Thymus (tissue), 11 donors: ENCODE results near the gene PRAC1. TPM values are rescaled to one million over a fixed set of nuclear protein-coding genes. Genes with fewer than 3 reads are reported as not detected.

Experiments
- DNase-seq, 9 donors: peaks; one replicate each; pipeline ENCODE4 v3.0.0-alpha.2; 2013; ENCODE audit warnings: low spot score in 9 of 9, low read depth in 6 of 9, missing footprints in 1 of 9
- H3K27ac ChIP-seq, 2 donors: one replicate each; pipeline ENCODE4 v1.5.1; 2013; ENCODE audit warnings: control low read depth in 1 of 2, low read depth in 1 of 2, low read length in 1 of 2, mild to moderate bottlenecking in 1 of 2, moderate library complexity in 1 of 2
- H3K27me3 ChIP-seq, 2 donors: one replicate each; pipeline ENCODE4 v1.5.1; 2013; ENCODE audit warnings: low read length in 1 of 2; ENCODE audit not compliant: control insufficient read depth in 2 of 2, insufficient read depth in 1 of 2
- H3K36me3 ChIP-seq, 2 donors: one replicate each; pipeline ENCODE4 v1.5.1; 2013; ENCODE audit warnings: low read length in 1 of 2, mild to moderate bottlenecking in 1 of 2, moderate library complexity in 1 of 2; ENCODE audit not compliant: control insufficient read depth in 2 of 2, insufficient read depth in 2 of 2
- H3K4me1 ChIP-seq, 2 donors: one replicate each; pipeline ENCODE4 v1.5.1; 2013; ENCODE audit warnings: low read length in 2 of 2; ENCODE audit not compliant: control insufficient read depth in 2 of 2, insufficient read depth in 2 of 2
- H3K4me3 ChIP-seq, 2 donors: one replicate each; pipeline ENCODE4 v1.5.1; 2013; ENCODE audit warnings: low read length in 2 of 2, control low read depth in 1 of 2, mild to moderate bottlenecking in 1 of 2
- H3K9me3 ChIP-seq, 2 donors: one replicate each; pipeline ENCODE4 v1.5.1; 2013; ENCODE audit warnings: low read length in 1 of 2, mild to moderate bottlenecking in 1 of 2; ENCODE audit not compliant: control insufficient read depth in 2 of 2, insufficient read depth in 1 of 2
- WGBS: extraction: QIAGEN DNeasy Blood & Tissue Kit; methylation state at CpG from one replicate; pipeline ENCODE4 v1.1.7; 2013; 5-methylcytosine and 5-hydroxymethylcytosine counted together
- polyA plus RNA-seq: library from polyadenylated mRNA; stranded (reverse); fragments of 200-250 nt; gene quantifications from one replicate; pipeline ENCODE4 v1.2.3, GENCODE V29; 2013
- total RNA-seq: library from RNA; stranded (reverse); fragments of 120-200 nt; gene quantifications from one replicate; pipeline ENCODE4 v1.2.4, GENCODE V29; 2013
- donor health status: healthy.

PRAC1 gene
- total and polyA plus RNA-seq, 2 donors, result 0.91 TPM; not detected in 1

DNA sequence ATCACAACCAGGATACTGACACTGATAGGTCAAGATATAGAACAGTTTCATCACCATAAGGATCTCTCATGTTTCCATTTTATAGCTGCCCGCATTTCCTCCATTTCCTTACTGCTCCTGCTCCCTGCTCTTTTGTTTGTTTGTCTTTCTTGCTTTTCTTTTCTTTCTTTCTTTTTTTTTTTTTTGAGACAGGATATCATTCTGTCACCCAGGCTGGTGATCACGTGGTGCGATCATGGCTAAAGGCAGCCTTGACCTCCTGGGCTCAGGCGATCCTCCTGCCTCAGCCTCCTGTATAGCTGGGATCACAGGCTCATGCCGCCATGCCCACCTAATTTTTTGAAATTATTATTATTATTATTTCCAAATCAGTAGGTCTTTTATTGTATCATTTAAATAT is 31.7 kb downstream of the PRAC1 start:
- 88% methylated on average over 5 of the region's 5 CpGs for WGBS
- peaks cover 4 to 30% of the 10 kb centered on the region in 2 donors for H3K27me3 ChIP-seq

DNA sequence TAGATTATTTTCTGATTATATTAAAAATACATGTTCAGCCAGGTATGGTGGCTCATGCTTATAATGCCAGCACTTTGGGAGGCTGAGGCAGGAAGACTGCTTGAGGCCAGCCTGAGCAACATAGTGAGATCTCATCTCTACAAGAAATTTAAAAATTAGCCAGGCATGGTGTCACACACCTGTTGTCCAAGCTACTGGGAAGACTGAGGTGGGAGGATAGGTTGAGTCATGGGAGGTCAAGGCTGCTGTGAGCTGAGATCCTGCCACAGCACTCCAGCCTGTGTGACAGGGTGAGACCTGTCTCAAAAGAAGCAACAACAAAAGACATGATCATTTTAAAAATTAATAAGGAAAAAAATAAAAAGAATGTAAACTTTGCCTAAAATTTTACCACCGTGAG is 40.7 kb downstream of the PRAC1 start:
- peaks cover 0 to 5% of the 10 kb centered on the region in 2 donors for H3K9me3 ChIP-seq
- H3K36me3 ChIP-seq, result no peaks in the 10 kb centered on the region
- no peak overlapping the region for H3K27ac ChIP-seq
- no peak for DNase-seq
- H3K4me1 ChIP-seq, result no peaks in the 10 kb centered on the region
- no peak overlapping the region for H3K4me3 ChIP-seq
- WGBS, result 99% methylated on average over 1 of the region's 1 CpG
- peaks cover 6 to 69% of the 10 kb centered on the region in 2 donors for H3K27me3 ChIP-seq

More for the DNA sequence above, 31.7 kb downstream of the PRAC1 start:
- DNase-seq, result no peak
- Histone ChIP-seq H3K4me3 (no peak overlapping the region), H3K27ac (no peak overlapping the region), H3K4me1 (no peaks in the 10 kb centered on the region), H3K9me3 (no peaks in the 10 kb centered on the region), H3K36me3 (no peaks in the 10 kb centered on the region)

DNA sequence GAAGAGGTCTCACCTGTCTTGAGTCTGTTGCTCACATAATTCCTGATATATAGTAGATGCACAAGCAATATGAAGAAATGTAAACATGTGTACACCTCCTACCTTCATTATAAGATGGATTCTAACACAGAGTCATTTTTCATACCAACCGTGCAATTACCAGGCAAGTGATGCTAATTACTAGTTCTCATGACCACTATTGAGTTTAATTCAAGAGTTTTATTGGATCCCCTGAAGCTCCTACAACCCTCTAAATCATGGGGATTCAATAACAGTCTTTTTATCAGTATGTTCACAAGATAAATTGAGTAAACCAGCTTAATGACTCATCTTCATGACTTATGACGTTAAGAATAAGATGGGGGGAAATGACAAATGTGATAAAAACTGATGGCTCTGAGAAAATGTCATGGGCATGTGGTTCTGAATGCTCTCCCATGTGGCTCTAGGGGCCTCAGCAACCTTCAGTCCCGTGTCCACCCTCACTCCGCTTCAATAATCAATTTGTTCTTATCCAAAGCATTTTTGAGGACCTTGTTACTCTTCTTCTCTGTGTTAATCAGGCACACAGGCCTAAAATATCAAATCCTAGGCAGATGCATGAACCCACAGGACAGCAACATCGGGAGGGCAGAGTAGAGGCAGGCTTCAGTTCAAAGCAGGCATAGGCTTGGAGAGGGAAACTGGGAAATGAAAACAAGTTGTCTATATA is 42.8 kb downstream of the PRAC1 start:
- no peak overlapping the region for H3K27ac ChIP-seq
- no peak for DNase-seq
- H3K4me3 ChIP-seq, result no peak overlapping the region
- WGBS, result 92% methylated on average over 5 of the region's 5 CpGs
- H3K36me3 ChIP-seq, result no peaks in the 10 kb centered on the region
- H3K27me3 ChIP-seq, result peaks cover 6 to 73% of the 10 kb centered on the region in 2 donors
- H3K9me3 ChIP-seq, result peaks cover 0 to 5% of the 10 kb centered on the region in 2 donors
- no peaks in the 10 kb centered on the region for H3K4me1 ChIP-seq

GRCh38 chr17:48678141-48678971 is 44.0 kb downstream of the PRAC1 start:
- H3K27me3 ChIP-seq, result peaks cover 6 to 72% of the 10 kb centered on the region in 2 donors
- peaks cover 0 to 5% of the 10 kb centered on the region in 2 donors for H3K9me3 ChIP-seq
- H3K36me3 ChIP-seq, result no peaks in the 10 kb centered on the region
- no peaks in the 10 kb centered on the region for H3K4me1 ChIP-seq
- peak in 7 of 9 donors; percentile 16 to 62 (median 38) for DNase-seq
- H3K27ac ChIP-seq, result no peak overlapping the region
- no peak overlapping the region for H3K4me3 ChIP-seq
- WGBS, result 10% methylated on average over 41 of the region's 41 CpGs

GRCh38 chr17:48676963-48677558 is 45.3 kb downstream of the PRAC1 start:
- Histone ChIP-seq H3K27ac (no peak overlapping the region), H3K27me3 (peaks cover 6 to 71% of the 10 kb centered on the region in 2 donors), H3K4me3 (no peak overlapping the region), H3K36me3 (no peaks in the 10 kb centered on the region), H3K4me1 (no peaks in the 10 kb centered on the region), H3K9me3 (peaks cover 0 to 5% of the 10 kb centered on the region in 2 donors)
- 89% methylated on average over 6 of the region's 6 CpGs for WGBS
- DNase-seq, result no peak

DNA sequence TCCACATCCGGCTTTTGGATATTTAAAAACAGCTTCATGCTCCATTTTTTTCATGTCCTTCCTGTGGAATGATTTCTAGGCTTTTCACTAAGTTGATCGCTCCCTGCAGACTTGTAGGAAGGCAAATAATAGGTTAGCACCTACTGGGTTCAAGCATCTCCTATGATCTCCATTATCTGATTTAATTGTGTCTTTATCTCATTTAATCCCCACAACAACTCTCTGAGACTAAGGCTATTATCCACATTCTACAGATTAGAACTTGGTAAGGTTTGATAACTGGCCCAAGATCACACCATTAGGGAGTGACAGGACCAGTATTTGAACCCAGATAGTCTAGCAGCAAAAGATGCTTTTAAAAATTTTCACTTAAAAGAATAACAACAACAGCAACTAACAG is 50.0 kb downstream of the PRAC1 start:
- Histone ChIP-seq H3K36me3 (no peaks in the 10 kb centered on the region), H3K27ac (no peak overlapping the region), H3K9me3 (no peaks in the 10 kb centered on the region), H3K27me3 (peaks cover 0 to 60% of the 10 kb centered on the region in 2 donors), H3K4me1 (peaks cover 0 to 4% of the 10 kb centered on the region in 2 donors), H3K4me3 (no peak overlapping the region)
- WGBS, result 95% methylated on average over 2 of the region's 2 CpGs
- no peak for DNase-seq

Other genes with a start within 250 kb of the PRAC1 start
- not detected for gene HOXB1, start 191.5 kb downstream of the PRAC1 start, total RNA-seq
- 0.11 TPM for gene HOXB1, start 191.5 kb downstream of the PRAC1 start, polyA plus RNA-seq
- 3.0 TPM for gene HOXB2, start 177.4 kb downstream of the PRAC1 start, total RNA-seq
- 11.1 TPM for gene HOXB2, start 177.4 kb downstream of the PRAC1 start, polyA plus RNA-seq
- 0.90 TPM for gene HOXB4, start 144.2 kb downstream of the PRAC1 start, total RNA-seq
- gene HOXB4, start 144.2 kb downstream of the PRAC1 start, polyA plus RNA-seq, result 1.5 TPM
- gene HOXB3, start 132.3 kb downstream of the PRAC1 start, total RNA-seq, result 1.5 TPM
- 3.3 TPM for gene HOXB3, start 132.3 kb downstream of the PRAC1 start, polyA plus RNA-seq
- not detected for gene HOXB5, start 128.7 kb downstream of the PRAC1 start, total RNA-seq
- 0.16 TPM for gene HOXB5, start 128.7 kb downstream of the PRAC1 start, polyA plus RNA-seq
- gene HOXB6, start 117.5 kb downstream of the PRAC1 start, total RNA-seq, result 0.19 TPM
- 1.0 TPM for gene HOXB6, start 117.5 kb downstream of the PRAC1 start, polyA plus RNA-seq
- gene HOXB7, start 111.5 kb downstream of the PRAC1 start, total RNA-seq, result 0.09 TPM
- 1.0 TPM for gene HOXB7, start 111.5 kb downstream of the PRAC1 start, polyA plus RNA-seq
- gene HOXB8, start 107.2 kb downstream of the PRAC1 start, total RNA-seq, result not detected
- 0.07 TPM for gene HOXB8, start 107.2 kb downstream of the PRAC1 start, polyA plus RNA-seq
- gene HOXB9, start 96.2 kb downstream of the PRAC1 start, total RNA-seq, result 0.05 TPM
- gene HOXB9, start 96.2 kb downstream of the PRAC1 start, polyA plus RNA-seq, result 0.27 TPM
- gene PRAC2, start 667 bp upstream of the PRAC1 start, total RNA-seq, result not detected
- 0.07 TPM for gene PRAC2, start 667 bp upstream of the PRAC1 start, polyA plus RNA-seq
- gene HOXB13, start 6.2 kb upstream of the PRAC1 start, total RNA-seq, result 0.24 TPM
- 0.32 TPM for gene HOXB13, start 6.2 kb upstream of the PRAC1 start, polyA plus RNA-seq
- 0.42 TPM for gene TTLL6, start 94.7 kb upstream of the PRAC1 start, total RNA-seq
- gene TTLL6, start 94.7 kb upstream of the PRAC1 start, polyA plus RNA-seq, result 0.41 TPM
- 30.8 TPM for gene CALCOCO2, start 108.5 kb upstream of the PRAC1 start, total RNA-seq
- gene CALCOCO2, start 108.5 kb upstream of the PRAC1 start, polyA plus RNA-seq, result 90.6 TPM
- 79.4 TPM for gene ATP5MC1, start 170.3 kb upstream of the PRAC1 start, total RNA-seq
- gene ATP5MC1, start 170.3 kb upstream of the PRAC1 start, polyA plus RNA-seq, result 157 TPM
- 44.7 TPM for gene UBE2Z, start 185.9 kb upstream of the PRAC1 start, total RNA-seq
- 73.4 TPM for gene UBE2Z, start 185.9 kb upstream of the PRAC1 start, polyA plus RNA-seq
- gene SNF8, start 222.3 kb upstream of the PRAC1 start, total RNA-seq, result 74.9 TPM
- gene SNF8, start 222.3 kb upstream of the PRAC1 start, polyA plus RNA-seq, result 92.2 TPM
- gene GIP, start 246.1 kb upstream of the PRAC1 start, total RNA-seq, result 0.57 TPM
- 1.9 TPM for gene GIP, start 246.1 kb upstream of the PRAC1 start, polyA plus RNA-seq